ENCODE results near the gene ACTL6A. TPM values are rescaled to one million over a fixed set of nuclear protein-coding genes. Genes with fewer than 3 reads are reported as not detected.

ACTL6A gene
- total RNA-seq, 2 experiments from 2014 or later, result 19.0 to 19.3 TPM

- H3K27ac Mint-ChIP-seq, result no peak overlapping the region
- H3K36me3 Mint-ChIP-seq (ENCODE audit: low read depth), result no peaks in the 10 kb centered on the region
- no peaks in the 10 kb centered on the region for H3K9me3 Mint-ChIP-seq
- peaks cover 9% of the 10 kb centered on the region for H3K27me3 Mint-ChIP-seq
- no peak for ATAC-seq (ENCODE audit: poor library complexity)
- DNase-seq, result no peak
- no peak overlapping the region for H3K4me3 Mint-ChIP-seq
- Histone ChIP-seq H3K4me3 (ENCODE audit: low read length) (no peak overlapping the region), H3K27me3 (ENCODE audit: control insufficient read depth in 1 of 2, insufficient read depth in 2 of 2, low read length in 2 of 2) (peaks cover 0 to 3% of the 10 kb centered on the region in 2 experiments), H3K4me1 (ENCODE audit: insufficient read depth, low read length) (no peaks in the 10 kb centered on the region), H3K9me3 (ENCODE audit: control insufficient read depth in 1 of 2, insufficient read depth in 1 of 2, low read length in 2 of 2) (no peaks in the 10 kb centered on the region), H3K36me3 (ENCODE audit: insufficient read depth, low read length) (no peaks in the 10 kb centered on the region), H3K27ac (ENCODE audit: low read depth in 1 of 2, low read length in 2 of 2) (no peak overlapping the region)
- ChIA-PET POLR2A (no interaction called here), CTCF (no interaction called here)
- TF ChIP-seq, protein P1, sequence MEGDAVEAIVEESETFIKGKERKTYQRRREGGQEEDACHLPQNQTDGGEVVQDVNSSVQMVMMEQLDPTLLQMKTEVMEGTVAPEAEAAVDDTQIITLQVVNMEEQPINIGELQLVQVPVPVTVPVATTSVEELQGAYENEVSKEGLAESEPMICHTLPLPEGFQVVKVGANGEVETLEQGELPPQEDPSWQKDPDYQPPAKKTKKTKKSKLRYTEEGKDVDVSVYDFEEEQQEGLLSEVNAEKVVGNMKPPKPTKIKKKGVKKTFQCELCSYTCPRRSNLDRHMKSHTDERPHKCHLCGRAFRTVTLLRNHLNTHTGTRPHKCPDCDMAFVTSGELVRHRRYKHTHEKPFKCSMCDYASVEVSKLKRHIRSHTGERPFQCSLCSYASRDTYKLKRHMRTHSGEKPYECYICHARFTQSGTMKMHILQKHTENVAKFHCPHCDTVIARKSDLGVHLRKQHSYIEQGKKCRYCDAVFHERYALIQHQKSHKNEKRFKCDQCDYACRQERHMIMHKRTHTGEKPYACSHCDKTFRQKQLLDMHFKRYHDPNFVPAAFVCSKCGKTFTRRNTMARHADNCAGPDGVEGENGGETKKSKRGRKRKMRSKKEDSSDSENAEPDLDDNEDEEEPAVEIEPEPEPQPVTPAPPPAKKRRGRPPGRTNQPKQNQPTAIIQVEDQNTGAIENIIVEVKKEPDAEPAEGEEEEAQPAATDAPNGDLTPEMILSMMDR (IDR thresholded peaks at IDR 0.05), result no peak
- no peaks in the 10 kb centered on the region for H3K4me1 Mint-ChIP-seq (ENCODE audit: low read depth)
- intact Hi-C loops (cut with DNase I, micrococcal nuclease), result no loop called here
Measured at GRCh38 chr3:179526482-179526881, 36.2 kb upstream of the ACTL6A start.

- Mint-ChIP-seq H3K27ac (no peak overlapping the region), H3K4me3 (no peak overlapping the region), H3K4me1 (ENCODE audit: low read depth) (no peaks in the 10 kb centered on the region), H3K36me3 (ENCODE audit: low read depth) (no peaks in the 10 kb centered on the region), H3K9me3 (no peaks in the 10 kb centered on the region), H3K27me3 (peaks cover 9% of the 10 kb centered on the region)
- TF ChIP-seq, protein P1 (IDR thresholded peaks at IDR 0.05), result no peak
- Histone ChIP-seq H3K4me3 (ENCODE audit: low read length) (no peak overlapping the region), H3K27ac (ENCODE audit: low read depth in 1 of 2, low read length in 2 of 2) (no peak overlapping the region), H3K27me3 (ENCODE audit: control insufficient read depth in 1 of 2, insufficient read depth in 2 of 2, low read length in 2 of 2) (peaks cover 0 to 3% of the 10 kb centered on the region in 2 experiments), H3K36me3 (ENCODE audit: insufficient read depth, low read length) (no peaks in the 10 kb centered on the region), H3K9me3 (ENCODE audit: control insufficient read depth in 1 of 2, insufficient read depth in 1 of 2, low read length in 2 of 2) (no peaks in the 10 kb centered on the region), H3K4me1 (ENCODE audit: insufficient read depth, low read length) (no peaks in the 10 kb centered on the region)
- intact Hi-C loops (cut with DNase I, micrococcal nuclease), result no loop called here
- ATAC-seq (ENCODE audit: poor library complexity) (no peak), DNase-seq (no peak)
- ChIA-PET CTCF (no interaction called here), POLR2A (no interaction called here)
Measured at GRCh38 chr3:179526989-179527391, 35.7 kb upstream of the ACTL6A start.

- DNase-seq, result no peak
- peaks cover 9% of the 10 kb centered on the region for H3K27me3 Mint-ChIP-seq
- H3K4me3 Mint-ChIP-seq, result no peak overlapping the region
Measured at GRCh38 chr3:179528772-179529171, 34.0 kb upstream of the ACTL6A start.

More at GRCh38 chr3:179528772-179529171, 34.0 kb upstream of the ACTL6A start:
- no peaks in the 10 kb centered on the region for H3K9me3 ChIP-seq (ENCODE audit: control insufficient read depth in 1 of 2, insufficient read depth in 1 of 2, low read length in 2 of 2)
- POLR2A ChIA-PET, result no interaction called here
- ATAC-seq (ENCODE audit: poor library complexity), result no peak
- CTCF ChIA-PET, result no interaction called here
- H3K4me3 ChIP-seq (ENCODE audit: low read length), result no peak overlapping the region
- no peak overlapping the region for H3K27ac Mint-ChIP-seq
- H3K4me1 Mint-ChIP-seq (ENCODE audit: low read depth), result no peaks in the 10 kb centered on the region
- TF ChIP-seq, protein P1 (IDR thresholded peaks at IDR 0.05), result no peak
- no peaks in the 10 kb centered on the region for H3K9me3 Mint-ChIP-seq
- H3K4me1 ChIP-seq (ENCODE audit: insufficient read depth, low read length), result no peaks in the 10 kb centered on the region
- no peaks in the 10 kb centered on the region for H3K36me3 Mint-ChIP-seq (ENCODE audit: low read depth)
- H3K27ac ChIP-seq (ENCODE audit: low read depth in 1 of 2, low read length in 2 of 2), result no peak overlapping the region
- H3K36me3 ChIP-seq (ENCODE audit: insufficient read depth, low read length), result no peaks in the 10 kb centered on the region
- intact Hi-C loops (cut with DNase I, micrococcal nuclease), result no loop called here
- peaks cover 0 to 3% of the 10 kb centered on the region in 2 experiments for H3K27me3 ChIP-seq (ENCODE audit: control insufficient read depth in 1 of 2, insufficient read depth in 2 of 2, low read length in 2 of 2)

Data from CD4-positive, alpha-beta T cell (primary cell).